ENCODE data around the gene FAM107B. TPM values are rescaled to one million over a fixed set of nuclear protein-coding genes. Genes with fewer than 3 reads are reported as not detected.

The FAM107B gene
- total and polyA plus RNA-seq, 2 of the 4 experiments (the other 2 are of a cell fraction) = 26.4 to 27.1 TPM

GRCh38 chr10:14692344-14693076 is 82.2 kb downstream of the FAM107B start:
- H4K8ac ChIP-seq (ENCODE audit: low read depth in 2 of 2, low read length in 2 of 2) = no peak overlapping the region
- no peak overlapping the region for H2AK9ac ChIP-seq (replicated peaks; ENCODE audit: low read depth, low read length, poor library complexity)
- H2BK20ac ChIP-seq (ENCODE audit: low read depth, low read length) = no peak overlapping the region
- H3K27ac ChIP-seq (ENCODE audit: insufficient read depth, low read length) = no peak overlapping the region
- no peak overlapping the region for H3K23ac ChIP-seq (ENCODE audit: low read depth, low read length)
- no peak overlapping the region for H3K56ac ChIP-seq (ENCODE audit: extremely low read depth, insufficient read depth, low read length)
- H3K4me1 ChIP-seq (ENCODE audit: control insufficient read depth, insufficient read depth, low read length) = peaks cover 3% of the 10 kb centered on the region; the same call in 1 of the 2 replicates
- H4K5ac ChIP-seq (ENCODE audit: low read depth, low read length) = no peak overlapping the region
- intact Hi-C loops (cut with micrococcal nuclease) (no loop called here), dilution Hi-C loops (cut with HindIII; ENCODE audit: low sequenced_read_pairs, unreplicated experiment) (no loop called here), in situ Hi-C loops (cut with MboI; ENCODE audit: low sequenced_read_pairs) (no loop called here)
- WGBS, 2 experiments (ENCODE audit: extremely low coverage in 2 of 2, insufficient read length in 1 of 2) = no CpG with 5 or more reads among the region's 16 CpGs
- H3K9me1 ChIP-seq (ENCODE audit: insufficient read depth, low read length) = peaks cover 8% of the 10 kb centered on the region
- H3K79me1 ChIP-seq (ENCODE audit: low read depth in 1 of 2, low read length in 2 of 2) = no peaks in the 10 kb centered on the region
- no TSS peak for BruUV-seq (replicated peaks)
- POLR2A ChIA-PET (ENCODE audit: unreplicated experiment) = no interaction called here
- H3K4me3 ChIP-seq (ENCODE audit: insufficient read depth, low read depth, low read length) = no peak overlapping the region
- no peak overlapping the region for H2BK5ac ChIP-seq (ENCODE audit: low read depth, low read length, poor library complexity, severe bottlenecking)
- H2BK120ac ChIP-seq (ENCODE audit: low read depth, low read length) = no peak overlapping the region
- TF ChIP-seq ELK1 (IDR thresholded peaks at IDR 0.05; ENCODE audit: borderline replicate concordance, low read depth, low read length) (no peak), RFX5 (IDR thresholded peaks at IDR 0.05; ENCODE audit: low read depth, low read length) (no peak)
- H3K9me3 ChIP-seq (ENCODE audit: control insufficient read depth, insufficient read depth, low read length) = no peaks in the 10 kb centered on the region
- H3K4me2 ChIP-seq (ENCODE audit: low read depth, low read length) = no peak overlapping the region
- DNase-seq (no peak), ATAC-seq (ENCODE audit: low read depth) (no peak)
- CTCF ChIA-PET = no interaction called here
- no peaks in the 10 kb centered on the region for H4K20me1 ChIP-seq (ENCODE audit: insufficient read depth, low read length)
- H3K14ac ChIP-seq (replicated peaks; ENCODE audit: low read depth, low read length) = no peak overlapping the region
- no peak overlapping the region for H3K9ac ChIP-seq (ENCODE audit: low read depth, low read length)
- H2AFZ ChIP-seq (replicated peaks; ENCODE audit: low read length, poor library complexity) = no peak overlapping the region
- H3K18ac ChIP-seq (ENCODE audit: low read depth, low read length) = no peak overlapping the region
- no peaks in the 10 kb centered on the region for H3K27me3 ChIP-seq (ENCODE audit: control insufficient read depth, insufficient read depth, low read length)
- no peak overlapping the region for H2AK5ac ChIP-seq (ENCODE audit: low read depth, low read length)
- H3K4ac ChIP-seq (ENCODE audit: low read depth, low read length) = no peak overlapping the region
- no peaks in the 10 kb centered on the region for H3K36me3 ChIP-seq (ENCODE audit: control insufficient read depth, insufficient read depth, low read length)
- no peak overlapping the region for H4K91ac ChIP-seq (ENCODE audit: insufficient read depth, low read depth, low read length)
- no peak overlapping the region for H2BK15ac ChIP-seq (ENCODE audit: low read depth, low read length)

Data from IMR-90 (cell line).